MCF 10A (cell line): Measurements from ENCODE around the gene OPALIN. TPM values are rescaled to one million over a fixed set of nuclear protein-coding genes. Genes with fewer than 3 reads are reported as not detected.

Source experiments
- BruUV-seq: library from RNA; stranded (reverse); fragments of 400-500 nt; replicated peaks from 2 replicates; lab custom pipeline; 2021; lab: Mats Ljungman, UMichigan
- CTCF ChIA-PET: fragments of 300-600 bp; sonication (Branson Sonifier 250); formaldehyde crosslinking; extraction: SDS; loops from one replicate; lab custom pipeline; 2021; ENCODE audit warnings: antibody characterized with exemption, inconsistent platforms; lab: Yijun Ruan, JAX
- POLR2A ChIA-PET: fragments of 300-600, 350-650 bp; sonication (Branson Sonifier 250); formaldehyde crosslinking; extraction: SDS; loops from one replicate; lab custom pipeline; 2020; ENCODE audit warnings: antibody characterized with exemption, inconsistent platforms; lab: Yijun Ruan, JAX
- DNase-seq: peaks from one replicate; pipeline ENCODE4 v3.0.0-alpha.2; 2018; ENCODE audit not compliant: unreplicated experiment
- H3K27ac Mint-ChIP-seq: one replicate; pipeline ENCODE4 v1.8.0; 2022; ENCODE audit warnings: mild to moderate bottlenecking, low read depth, mixed read lengths; ENCODE audit not compliant: unreplicated experiment
- H3K27me3 Mint-ChIP-seq: one replicate; pipeline ENCODE4 v1.8.0; 2022; ENCODE audit warnings: mixed read lengths; ENCODE audit not compliant: insufficient read depth, unreplicated experiment
- H3K36me3 Mint-ChIP-seq: one replicate; pipeline ENCODE4 v1.8.0; 2022; ENCODE audit warnings: mild to moderate bottlenecking, moderate library complexity, mixed read lengths; ENCODE audit not compliant: insufficient read depth, unreplicated experiment
- H3K4me1 Mint-ChIP-seq: one replicate; pipeline ENCODE4 v1.8.0; 2022; ENCODE audit warnings: mixed read lengths; ENCODE audit not compliant: insufficient read depth, unreplicated experiment
- H3K4me3 Mint-ChIP-seq: one replicate; pipeline ENCODE4 v1.8.0; 2022; ENCODE audit warnings: mild to moderate bottlenecking, moderate library complexity, mixed read lengths; ENCODE audit not compliant: unreplicated experiment
- H3K9me3 Mint-ChIP-seq: one replicate; pipeline ENCODE4 v1.8.0; 2022; ENCODE audit warnings: mixed read lengths; ENCODE audit not compliant: unreplicated experiment
- intact Hi-C: fragments of 100-400 bp; cut with micrococcal nuclease; formaldehyde crosslinking; loops from 2 replicates; pipeline ENCODE4 v1.14.1; 2022
- total RNA-seq: library from RNA; stranded (reverse); gene quantifications from 2 replicates; pipeline ENCODE4 v1.2.3, GENCODE V29; 2022
- TF ChIP-seq, protein P1 (sequence below): fragments of 200-600 bp; IDR thresholded peaks from one replicate; pipeline ENCODE4 v1.8.0; 2022; ENCODE audit warnings: antibody characterized with exemption, mild to moderate bottlenecking; ENCODE audit not compliant: unreplicated experiment

OPALIN gene
- total RNA-seq, 1 experiment from 2014 or later = not detected

DNA sequence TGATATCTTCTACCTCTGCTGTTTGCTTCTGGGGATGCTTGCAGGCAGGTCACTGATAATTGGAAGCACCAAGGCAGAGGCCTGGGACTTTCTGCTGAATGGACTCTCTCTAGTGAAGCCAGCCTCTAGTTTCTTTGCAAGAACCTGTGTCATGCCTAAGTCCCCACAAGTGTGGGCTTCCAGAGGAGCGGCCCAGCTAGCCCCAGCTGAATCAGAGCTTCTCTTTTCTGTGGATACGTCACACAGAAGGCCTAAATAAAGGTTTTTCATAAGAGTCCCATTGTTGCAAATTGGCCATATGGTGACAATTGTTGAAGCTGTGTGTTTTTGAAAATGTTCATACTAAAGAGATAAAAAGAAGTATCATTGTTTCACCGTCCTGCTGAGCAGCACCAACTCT is 6.8 kb upstream of the OPALIN start:
- ChIA-PET CTCF (interaction anchor here (0.6 to 3.1 kb wide), 5 partner anchors 8 to 31 kb away, joined by 3 to 26 read pairs (median 3); no protein-coding TSS in a partner anchor), POLR2A (no interaction called here)
- Mint-ChIP-seq H3K9me3 (no peaks in the 10 kb centered on the region), H3K4me3 (no peak overlapping the region), H3K27me3 (no peaks in the 10 kb centered on the region), H3K4me1 (peaks cover 6% of the 10 kb centered on the region), H3K36me3 (no peaks in the 10 kb centered on the region), H3K27ac (no peak overlapping the region)
- intact Hi-C loops = no loop called here
- BruUV-seq = no TSS peak
- TF ChIP-seq, protein P1, sequence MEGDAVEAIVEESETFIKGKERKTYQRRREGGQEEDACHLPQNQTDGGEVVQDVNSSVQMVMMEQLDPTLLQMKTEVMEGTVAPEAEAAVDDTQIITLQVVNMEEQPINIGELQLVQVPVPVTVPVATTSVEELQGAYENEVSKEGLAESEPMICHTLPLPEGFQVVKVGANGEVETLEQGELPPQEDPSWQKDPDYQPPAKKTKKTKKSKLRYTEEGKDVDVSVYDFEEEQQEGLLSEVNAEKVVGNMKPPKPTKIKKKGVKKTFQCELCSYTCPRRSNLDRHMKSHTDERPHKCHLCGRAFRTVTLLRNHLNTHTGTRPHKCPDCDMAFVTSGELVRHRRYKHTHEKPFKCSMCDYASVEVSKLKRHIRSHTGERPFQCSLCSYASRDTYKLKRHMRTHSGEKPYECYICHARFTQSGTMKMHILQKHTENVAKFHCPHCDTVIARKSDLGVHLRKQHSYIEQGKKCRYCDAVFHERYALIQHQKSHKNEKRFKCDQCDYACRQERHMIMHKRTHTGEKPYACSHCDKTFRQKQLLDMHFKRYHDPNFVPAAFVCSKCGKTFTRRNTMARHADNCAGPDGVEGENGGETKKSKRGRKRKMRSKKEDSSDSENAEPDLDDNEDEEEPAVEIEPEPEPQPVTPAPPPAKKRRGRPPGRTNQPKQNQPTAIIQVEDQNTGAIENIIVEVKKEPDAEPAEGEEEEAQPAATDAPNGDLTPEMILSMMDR = no peak
- no peak for DNase-seq

DNA sequence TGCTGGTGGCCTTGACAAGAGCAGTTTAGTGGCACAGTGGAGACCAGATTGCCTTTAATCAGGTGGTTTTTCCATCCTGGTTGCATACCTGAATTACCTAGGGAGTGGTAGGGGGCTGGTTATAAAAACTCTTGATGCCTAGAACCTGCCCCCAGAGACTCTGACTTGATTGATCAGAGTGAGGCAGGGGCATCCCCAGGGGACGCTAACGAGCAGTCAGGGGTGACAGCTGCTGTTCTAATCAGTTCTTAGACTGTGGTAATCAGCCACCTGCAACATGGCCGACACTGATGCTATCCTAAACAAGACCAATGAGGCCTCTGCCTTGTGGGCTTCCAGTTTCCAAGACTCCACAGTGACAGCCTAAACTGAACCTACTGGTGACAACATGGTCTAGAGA is 2.0 kb upstream of the OPALIN start:
- ChIA-PET CTCF (interaction anchor here (0.8 kb wide), 1 partner anchor 74 kb away, joined by 5 read pairs; no protein-coding TSS in a partner anchor), POLR2A (no interaction called here)
- intact Hi-C loops = no loop called here
- no peak for DNase-seq
- Mint-ChIP-seq H3K27me3 (peaks cover 30% of the 10 kb centered on the region), H3K4me1 (no peaks in the 10 kb centered on the region), H3K9me3 (no peaks in the 10 kb centered on the region), H3K27ac (no peak overlapping the region), H3K36me3 (no peaks in the 10 kb centered on the region), H3K4me3 (no peak overlapping the region)
- BruUV-seq = no TSS peak
- TF ChIP-seq, protein P1 = no peak

DNA sequence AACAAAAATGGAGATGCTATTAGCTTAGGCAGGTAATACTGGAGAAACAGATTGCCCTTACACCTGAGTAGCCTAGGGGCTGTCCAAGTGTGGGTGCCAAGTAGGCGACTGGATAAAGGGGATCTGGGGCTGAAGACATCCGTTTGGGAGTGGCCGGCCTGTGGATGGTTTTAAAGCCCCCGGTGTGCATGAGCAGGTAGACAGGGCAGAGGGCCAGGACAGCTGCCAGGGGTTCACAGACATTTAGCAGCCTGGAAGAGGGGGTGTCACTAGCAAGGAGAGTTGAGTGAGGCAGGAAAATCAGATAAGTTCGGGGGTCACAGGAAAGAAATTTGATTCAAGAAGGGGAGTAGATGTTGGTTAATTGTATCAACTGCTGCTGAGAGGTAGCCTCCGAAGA is 1.5 kb upstream of the OPALIN start:
- TF ChIP-seq, protein P1 = no peak
- Mint-ChIP-seq H3K4me1 (no peaks in the 10 kb centered on the region), H3K9me3 (no peaks in the 10 kb centered on the region), H3K27ac (no peak overlapping the region), H3K27me3 (peaks cover 30% of the 10 kb centered on the region), H3K36me3 (no peaks in the 10 kb centered on the region), H3K4me3 (no peak overlapping the region)
- DNase-seq = no peak
- POLR2A ChIA-PET = no interaction called here
- intact Hi-C loops = no loop called here
- BruUV-seq = no TSS peak
- CTCF ChIA-PET = interaction anchor here (0.8 to 1.9 kb wide), 2 partner anchors 10 to 74 kb away, joined by 5 to 8 read pairs; no protein-coding TSS in a partner anchor

DNA sequence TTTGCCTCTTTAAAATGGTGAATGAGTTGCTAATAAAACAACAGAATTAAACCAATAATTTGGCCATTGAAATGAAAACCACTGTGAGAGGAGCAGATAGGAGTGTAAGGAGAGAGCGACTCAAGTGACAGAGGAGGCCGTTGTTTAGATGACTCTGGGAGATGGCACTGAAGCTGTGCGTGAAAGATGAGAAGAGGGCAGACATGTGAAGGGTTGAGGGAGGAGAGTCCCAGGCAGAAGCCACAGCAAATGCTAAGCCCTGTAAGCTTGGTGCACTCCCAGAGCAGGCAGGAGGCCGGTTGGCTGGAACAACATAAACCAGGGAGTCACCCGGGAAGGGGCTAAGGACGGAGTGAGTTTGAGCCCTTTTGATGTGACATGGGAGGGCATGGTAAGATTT is 814 bp upstream of the OPALIN start:
- Mint-ChIP-seq H3K9me3 (no peaks in the 10 kb centered on the region), H3K27me3 (peaks cover 30% of the 10 kb centered on the region), H3K27ac (no peak overlapping the region), H3K36me3 (no peaks in the 10 kb centered on the region), H3K4me1 (no peaks in the 10 kb centered on the region), H3K4me3 (no peak overlapping the region)
- ChIA-PET CTCF (interaction anchor here (0.7 to 1.9 kb wide), 4 partner anchors 11 to 178 kb away, joined by 3 to 8 read pairs (median 4); no protein-coding TSS in a partner anchor), POLR2A (no interaction called here)
- intact Hi-C loops = no loop called here
- TF ChIP-seq, protein P1 = no peak
- DNase-seq = no peak
- no TSS peak for BruUV-seq
